Activated CD4-positive, alpha-beta T cell treated with anti-CD3 and anti-CD28 coated beads, Interleukin-2, Interleukin-6, amounts not matched to agents 100 ng/mL and 50 ng/mL, durations not matched to agents 16 hours and 8 hours (primary cell): ENCODE results near the gene WNT11.

Experiments
- DNase-seq: peaks from one replicate; pipeline ENCODE4 v3.0.0-alpha.2; 2020

The WNT11 gene

GRCh38 chr11:76169473-76169896 is 36.8 kb downstream of the WNT11 start:
- no peak for DNase-seq

GRCh38 chr11:76167590-76167989 is 38.7 kb downstream of the WNT11 start:
- no peak for DNase-seq

DNA sequence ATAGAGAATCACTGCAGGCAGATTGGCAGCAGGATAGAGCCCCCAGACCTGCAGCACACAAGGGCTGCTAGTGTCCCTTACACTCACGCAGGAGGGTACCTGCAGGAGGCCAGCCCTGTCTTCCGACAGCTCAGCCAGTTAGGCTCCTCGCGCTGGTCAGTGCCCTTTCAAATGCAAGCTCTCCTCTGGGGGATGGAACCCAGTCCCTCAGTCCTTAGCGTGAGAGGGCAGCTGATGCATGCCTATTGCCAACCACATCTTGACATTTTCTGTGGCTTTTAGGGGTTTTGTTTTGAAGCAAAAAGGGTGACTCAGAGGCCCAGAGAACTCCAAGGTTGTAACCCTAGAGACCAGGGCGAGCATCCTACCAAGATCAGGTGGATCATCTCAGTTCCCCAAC is 40.0 kb downstream of the WNT11 start:
- peak; percentile 86 for DNase-seq

- DNase-seq, result no peak
These were observed 41.2 kb downstream of the WNT11 start for GRCh38 chr11:76164861-76165751.

DNA sequence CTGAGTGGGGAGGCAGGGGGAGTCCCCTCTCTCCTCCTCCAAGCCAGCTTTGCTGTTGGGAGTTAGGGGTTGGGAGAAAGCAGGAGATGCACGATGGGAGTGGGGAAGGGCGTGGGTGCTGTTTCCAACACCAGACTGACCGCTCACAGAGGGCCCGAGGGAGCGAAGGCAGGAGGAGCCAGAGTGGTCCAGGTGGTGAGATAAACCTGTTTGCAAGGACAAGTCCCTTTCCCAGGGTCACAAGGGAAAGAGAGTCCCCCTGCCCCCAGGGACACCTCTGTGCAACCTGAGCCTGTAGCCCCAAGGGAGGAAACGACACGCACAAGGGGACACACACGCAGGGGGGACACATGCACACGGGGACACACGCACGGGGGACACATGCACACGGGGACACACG is 42.2 kb downstream of the WNT11 start:
- DNase-seq, result no peak

DNA sequence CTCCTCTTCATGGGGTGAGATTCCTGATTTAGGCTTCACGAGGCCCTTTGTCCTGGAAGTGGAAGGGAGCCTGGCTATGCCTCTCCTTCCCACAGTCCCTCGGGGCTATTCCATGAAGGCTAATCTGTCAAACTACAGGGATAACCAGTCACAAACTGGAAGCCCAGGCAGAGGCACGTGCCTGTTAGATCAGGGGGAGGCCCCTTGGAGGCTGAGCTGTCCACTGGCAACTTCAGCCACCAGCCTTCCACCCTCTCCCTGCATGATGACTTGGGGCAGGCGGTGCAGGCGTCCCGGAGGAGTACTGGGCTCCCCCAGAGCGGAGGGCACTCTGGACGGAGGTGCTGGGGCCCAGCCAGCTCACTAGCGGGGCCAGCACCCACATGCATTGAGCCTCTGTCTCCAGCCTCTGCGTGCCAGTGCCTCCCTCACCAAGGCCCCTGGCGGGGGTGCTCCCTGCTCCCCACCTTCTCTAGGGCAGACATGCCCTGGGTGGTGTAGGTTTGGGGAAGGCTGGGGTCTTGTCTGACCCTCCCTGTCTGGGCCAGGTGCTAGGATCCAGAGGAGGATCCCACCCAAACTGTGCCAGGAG is 42.9 kb downstream of the WNT11 start:
- DNase-seq, result no peak

- DNase-seq, result no peak
These were observed 43.7 kb downstream of the WNT11 start for GRCh38 chr11:76162336-76163288.

- no peak for DNase-seq
These were observed 44.9 kb downstream of the WNT11 start for GRCh38 chr11:76161261-76161961.

DNA sequence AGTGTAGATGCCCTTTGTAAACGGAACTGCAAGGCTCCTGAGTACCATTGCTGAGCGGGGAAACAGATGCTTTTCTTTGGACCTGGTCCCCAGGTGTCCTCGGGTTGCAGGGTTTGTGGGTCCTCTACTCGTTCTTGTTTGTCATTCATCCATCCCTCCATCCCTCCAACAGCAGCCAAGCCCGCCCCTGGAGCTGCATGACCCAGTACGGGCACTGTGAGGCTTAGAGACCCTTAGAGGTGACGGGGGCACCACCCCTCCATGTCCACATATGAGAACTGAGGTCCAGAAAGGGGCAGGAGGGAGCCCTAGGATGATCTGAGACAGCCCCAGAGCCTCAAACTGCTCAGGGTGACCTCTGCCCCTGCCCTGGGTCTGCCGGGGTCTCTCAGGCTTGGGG is 45.4 kb downstream of the WNT11 start:
- no peak for DNase-seq

- no peak for DNase-seq
These were observed 46.2 kb downstream of the WNT11 start for GRCh38 chr11:76159983-76160661.

DNA sequence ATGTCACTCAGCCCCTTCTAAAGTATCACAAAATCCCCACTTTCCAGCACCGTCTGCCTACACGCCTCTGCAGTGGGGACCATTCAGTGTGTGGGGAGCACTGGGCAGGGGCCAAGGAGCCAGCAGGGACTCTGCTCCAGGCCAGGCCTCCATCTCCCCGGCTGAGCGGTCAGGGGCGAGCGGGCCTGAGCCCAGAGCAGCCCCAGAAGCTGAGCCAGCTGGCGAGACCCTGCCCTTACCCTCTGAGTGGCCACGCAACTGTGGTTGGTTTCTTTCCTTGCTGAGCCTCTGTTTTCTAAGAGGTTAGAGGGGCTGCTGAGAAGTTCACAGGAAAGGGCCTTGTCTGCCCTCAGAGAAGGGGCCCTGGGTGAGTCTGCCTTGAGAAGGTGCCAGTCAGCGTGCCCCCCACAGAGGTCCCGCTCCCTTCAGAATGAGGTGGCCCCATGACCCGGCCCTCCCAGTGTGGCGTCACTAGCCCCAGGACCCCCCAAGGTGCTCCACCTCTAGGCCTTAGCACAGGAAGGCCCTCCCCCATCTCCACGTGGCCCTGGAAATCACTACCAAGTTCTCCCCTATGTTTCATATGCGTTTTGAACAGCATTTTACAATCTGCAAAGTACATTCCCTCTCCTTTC is 46.9 kb downstream of the WNT11 start:
- DNase-seq, result no peak

DNA sequence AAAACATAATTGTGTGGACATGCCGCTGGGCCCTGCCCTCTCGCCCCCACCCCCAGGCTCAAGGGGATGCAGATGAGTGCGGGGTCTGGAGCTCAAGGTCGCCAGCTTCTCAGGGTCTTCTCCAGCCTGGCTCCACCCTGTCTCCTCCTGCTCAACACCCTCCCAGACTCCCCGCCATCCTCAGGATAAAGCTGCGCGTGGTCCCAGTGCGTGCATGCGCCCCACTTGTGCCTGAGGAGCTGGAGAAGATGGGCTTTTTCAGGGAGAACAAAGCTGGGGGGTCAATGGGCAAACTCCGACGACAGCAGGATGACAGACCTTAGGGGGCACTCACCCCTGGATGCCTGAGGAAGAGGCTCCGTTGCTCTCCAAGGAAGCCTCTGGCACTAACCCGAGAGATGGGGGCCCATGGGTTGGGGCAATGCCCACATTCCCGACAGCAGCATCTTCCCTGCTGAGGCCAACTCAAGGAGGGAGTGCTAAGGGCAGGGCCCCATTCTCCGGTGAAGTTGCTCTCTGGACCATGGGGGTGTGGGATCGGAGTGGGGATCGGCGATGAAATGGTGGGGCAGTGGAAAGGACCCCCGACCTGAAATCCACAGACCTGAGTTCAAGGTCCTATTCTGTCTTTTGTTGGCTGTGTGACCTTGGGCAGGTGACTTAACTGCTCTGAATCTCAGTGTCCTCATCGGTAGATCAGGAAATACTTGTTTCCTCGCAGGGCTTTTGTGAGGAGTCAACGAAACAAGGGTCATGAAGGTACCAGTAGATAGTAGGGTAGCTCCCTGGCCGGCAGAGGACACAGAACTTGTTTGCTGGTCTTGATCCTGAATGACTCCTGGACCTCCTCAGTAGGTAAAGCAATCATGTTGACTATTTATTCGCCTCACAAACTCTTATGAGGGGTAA is 47.7 kb downstream of the WNT11 start:
- DNase-seq, result no peak

GRCh38 chr11:76157891-76158290 is 48.4 kb downstream of the WNT11 start:
- no peak for DNase-seq

DNA sequence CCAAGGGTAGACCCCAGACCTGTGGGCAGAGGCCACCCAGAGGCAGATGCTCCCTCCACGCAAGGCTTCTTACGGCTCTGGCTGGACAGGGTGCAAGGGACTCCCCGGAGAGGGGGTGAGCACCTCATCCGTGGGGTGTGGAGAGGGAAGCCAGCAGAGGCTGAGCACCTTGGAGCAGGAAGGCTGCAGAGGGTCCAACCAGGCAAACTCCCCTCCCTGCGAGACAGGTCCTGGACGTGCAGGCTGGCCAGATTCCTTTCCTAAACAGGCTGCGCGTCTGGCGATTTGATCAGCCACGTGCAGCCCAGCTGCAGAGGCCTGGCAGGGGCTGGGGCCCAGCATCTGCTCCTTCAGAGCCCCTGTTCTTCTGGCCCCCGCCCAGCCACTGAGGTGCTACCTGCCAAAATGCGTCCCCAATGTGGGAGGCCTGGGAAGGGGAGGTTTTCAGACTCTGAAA is 49.3 kb downstream of the WNT11 start:
- DNase-seq, result no peak

DNA sequence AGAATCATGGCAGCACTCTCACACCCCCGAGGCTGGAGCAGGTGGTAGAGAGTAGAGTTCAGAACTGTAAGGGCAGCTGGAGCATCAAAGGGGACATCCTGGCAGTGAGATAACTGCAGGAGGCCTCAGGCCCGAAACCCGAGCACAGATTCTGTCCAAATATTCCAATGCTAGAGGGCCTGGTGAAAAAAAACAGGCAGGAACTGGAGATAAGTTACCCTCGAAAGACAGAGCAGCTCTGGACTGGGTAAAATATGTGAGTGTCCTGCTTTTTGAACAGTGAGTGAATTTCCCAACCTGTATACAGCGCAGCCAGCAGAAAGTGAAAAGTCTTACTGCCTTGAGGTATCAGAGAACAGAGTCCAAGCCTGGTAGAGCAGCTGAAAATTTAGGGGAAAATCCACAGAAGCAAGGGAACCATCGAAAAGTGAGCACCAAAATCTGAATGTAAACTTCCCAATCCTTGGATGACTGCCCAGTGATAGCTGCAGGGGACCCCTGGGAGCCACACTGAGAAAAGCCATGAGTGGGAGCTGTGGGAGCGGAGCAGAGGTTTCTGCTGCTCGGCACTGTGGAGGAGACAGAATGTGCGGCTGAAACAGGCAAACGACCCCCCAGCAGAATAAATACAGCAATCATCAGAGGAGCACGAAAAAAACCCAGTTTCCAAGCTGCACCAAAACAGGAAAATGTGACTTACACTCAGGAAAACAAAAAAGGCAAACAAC is 50.6 kb downstream of the WNT11 start:
- no peak for DNase-seq

DNA sequence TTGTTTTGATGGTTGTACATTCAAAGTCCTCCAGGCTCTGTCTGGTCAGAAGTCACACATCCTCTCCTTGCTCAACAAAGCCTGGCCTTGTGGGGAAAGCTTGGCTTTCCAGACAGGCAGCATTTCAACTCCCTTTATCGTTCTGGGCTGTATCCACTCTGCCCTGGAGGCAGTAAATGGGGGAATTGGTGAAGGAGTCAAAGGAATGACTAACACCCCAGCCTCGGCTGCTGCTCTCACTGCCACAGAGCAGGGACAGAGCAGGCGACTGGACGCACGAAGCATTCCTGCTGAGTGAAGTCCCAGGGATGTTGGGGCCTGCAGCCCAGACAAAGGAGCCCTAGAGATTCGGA is 52.8 kb downstream of the WNT11 start:
- DNase-seq, result no peak

DNA sequence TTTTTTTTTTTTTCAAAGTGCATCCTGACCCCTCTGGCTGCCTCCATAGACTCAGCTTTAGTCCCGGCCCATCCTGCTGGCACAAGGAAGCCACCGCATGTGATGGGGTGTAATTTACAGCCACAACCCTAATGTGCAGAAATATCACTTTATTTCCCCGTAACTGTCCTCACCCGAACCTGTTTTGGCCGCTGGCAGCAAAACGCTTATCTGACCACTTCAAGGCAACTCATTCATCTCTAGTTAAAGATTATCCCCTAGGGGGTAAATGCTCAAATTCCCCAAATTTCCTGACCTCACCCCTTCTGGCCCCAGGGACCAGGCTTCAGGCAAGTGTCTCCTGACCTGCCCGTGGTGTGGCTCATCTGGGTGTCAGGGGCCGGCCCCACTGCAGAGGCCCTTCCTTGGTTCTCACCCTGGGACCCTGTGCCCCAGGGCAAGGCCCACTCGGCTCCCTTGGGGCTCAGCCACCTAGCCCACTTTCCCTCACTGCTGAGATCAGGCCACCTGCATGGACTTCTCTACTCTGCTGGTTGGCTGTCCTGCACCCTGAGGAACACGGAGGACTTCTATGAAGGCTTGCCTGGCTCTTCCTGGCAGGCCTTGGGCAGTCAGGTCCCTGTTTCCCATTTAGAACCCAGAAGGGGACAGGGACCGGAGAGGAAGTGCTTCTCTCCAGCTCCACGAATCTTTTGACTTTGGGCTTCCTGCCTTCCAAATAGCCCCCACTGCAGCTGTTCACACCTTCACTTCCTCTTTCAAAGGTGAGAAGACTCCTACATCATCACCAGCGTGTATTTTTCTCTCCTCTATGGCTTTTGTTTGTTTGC is 53.3 kb downstream of the WNT11 start:
- DNase-seq, result peak; percentile 23

DNA sequence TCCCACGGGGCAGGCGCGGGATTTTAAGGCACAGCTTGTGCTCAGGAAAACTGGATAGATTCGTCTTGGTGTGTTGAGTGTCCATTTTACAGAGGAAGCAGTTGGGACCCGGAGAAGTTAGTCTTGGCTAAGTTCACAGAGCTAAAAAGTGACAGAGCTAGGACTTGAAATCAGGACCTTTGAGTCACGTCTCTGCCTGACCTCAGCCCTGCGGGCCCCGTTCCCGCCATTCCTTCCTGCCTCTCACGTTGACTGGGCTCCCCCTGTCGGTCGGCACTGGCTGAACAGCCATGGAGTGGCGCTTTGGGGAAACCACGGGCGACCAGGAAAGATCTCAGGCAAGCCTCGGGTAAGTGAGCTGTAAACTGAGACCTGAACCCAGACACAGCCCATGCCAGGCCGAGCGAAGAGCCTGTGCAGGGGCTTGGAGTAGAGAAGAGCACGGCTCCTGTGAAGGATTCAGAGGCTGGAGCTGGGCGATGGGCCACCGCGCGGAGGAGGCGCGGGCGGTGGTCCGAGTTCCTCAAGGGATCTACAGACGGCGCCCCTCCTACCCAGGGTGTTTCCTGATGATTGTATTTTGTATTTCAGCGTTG is 54.1 kb downstream of the WNT11 start:
- DNase-seq, result peak; percentile 94
